ENCODE results near the gene PHF20. TPM values are rescaled to one million over a fixed set of nuclear protein-coding genes. Genes with fewer than 3 reads are reported as not detected.

The PHF20 gene
- total and polyA plus RNA-seq, 2 donors (not counting 3 experiments of a cell fraction or from before 2014, with no cell fraction given): 25.0 to 45.8 TPM

DNA sequence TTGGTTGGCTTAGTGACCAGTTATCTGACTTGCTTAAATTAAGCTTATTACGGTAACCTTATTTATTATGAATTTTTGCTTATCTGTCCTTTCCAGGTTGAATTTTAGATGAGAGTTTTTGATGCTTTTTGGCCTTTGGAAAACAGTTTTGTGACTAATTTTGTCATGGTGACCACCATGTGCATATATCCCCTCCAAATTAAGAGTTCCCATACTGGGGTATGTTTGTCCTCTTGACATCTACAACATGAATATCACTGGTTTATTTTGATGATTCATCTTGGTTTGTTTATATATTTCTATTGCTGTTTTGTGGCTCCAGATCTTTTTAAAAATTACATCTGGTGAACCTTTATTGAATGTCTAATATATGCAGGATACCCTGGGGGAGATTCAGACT, 61.4 kb downstream of the PHF20 start:
- no peak for TF ChIP-seq EZH2 (IDR thresholded peaks at IDR 0.05; ENCODE audit: borderline replicate concordance, low read depth, low read length, severe bottlenecking)
- TF ChIP-seq, protein P1, sequence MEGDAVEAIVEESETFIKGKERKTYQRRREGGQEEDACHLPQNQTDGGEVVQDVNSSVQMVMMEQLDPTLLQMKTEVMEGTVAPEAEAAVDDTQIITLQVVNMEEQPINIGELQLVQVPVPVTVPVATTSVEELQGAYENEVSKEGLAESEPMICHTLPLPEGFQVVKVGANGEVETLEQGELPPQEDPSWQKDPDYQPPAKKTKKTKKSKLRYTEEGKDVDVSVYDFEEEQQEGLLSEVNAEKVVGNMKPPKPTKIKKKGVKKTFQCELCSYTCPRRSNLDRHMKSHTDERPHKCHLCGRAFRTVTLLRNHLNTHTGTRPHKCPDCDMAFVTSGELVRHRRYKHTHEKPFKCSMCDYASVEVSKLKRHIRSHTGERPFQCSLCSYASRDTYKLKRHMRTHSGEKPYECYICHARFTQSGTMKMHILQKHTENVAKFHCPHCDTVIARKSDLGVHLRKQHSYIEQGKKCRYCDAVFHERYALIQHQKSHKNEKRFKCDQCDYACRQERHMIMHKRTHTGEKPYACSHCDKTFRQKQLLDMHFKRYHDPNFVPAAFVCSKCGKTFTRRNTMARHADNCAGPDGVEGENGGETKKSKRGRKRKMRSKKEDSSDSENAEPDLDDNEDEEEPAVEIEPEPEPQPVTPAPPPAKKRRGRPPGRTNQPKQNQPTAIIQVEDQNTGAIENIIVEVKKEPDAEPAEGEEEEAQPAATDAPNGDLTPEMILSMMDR (IDR thresholded peaks at IDR 0.05; ENCODE audit: extremely low read depth in 1 of 2, insufficient read depth in 1 of 2, low read depth in 1 of 2, low read length in 2 of 2): no peak
- no peak for TF ChIP-seq FOS (IDR thresholded peaks at IDR 0.05; ENCODE audit: borderline replicate concordance, insufficient read depth, low read length)
- TF ChIP-seq POLR2AphosphoS5 (IDR thresholded peaks at IDR 0.05; ENCODE audit: insufficient read depth, low read depth, low read length): no peak
- no peak for TF ChIP-seq GATA2 (IDR thresholded peaks at IDR 0.05; ENCODE audit: insufficient read depth, insufficient read length, low read depth, low read length)
- no peak for TF ChIP-seq MYC (IDR thresholded peaks at IDR 0.05; ENCODE audit: low read depth, low read length)
- TF ChIP-seq POLR2A (IDR thresholded peaks at IDR 0.05; ENCODE audit: low read depth, low read length): no peak
- TF ChIP-seq JUN (IDR thresholded peaks at IDR 0.05; ENCODE audit: borderline replicate concordance, insufficient read depth, insufficient read length, low read depth): no peak
- TF ChIP-seq, protein P2, sequence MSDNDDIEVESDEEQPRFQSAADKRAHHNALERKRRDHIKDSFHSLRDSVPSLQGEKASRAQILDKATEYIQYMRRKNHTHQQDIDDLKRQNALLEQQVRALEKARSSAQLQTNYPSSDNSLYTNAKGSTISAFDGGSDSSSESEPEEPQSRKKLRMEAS (IDR thresholded peaks at IDR 0.05; ENCODE audit: insufficient read depth, insufficient read length): no peak
- Histone ChIP-seq H3K4me1 (ENCODE audit: control insufficient read depth, extremely low read depth, insufficient read depth, low read length) (no peaks in the 10 kb centered on the region), H4K20me1 (replicated peaks; ENCODE audit: control insufficient read depth, extremely low read depth, insufficient read depth, low read length) (no peaks in the 10 kb centered on the region), H2AFZ (ENCODE audit: low read depth, low read length) (no peak overlapping the region), H3K36me3 (ENCODE audit: control insufficient read depth in 2 of 2, extremely low read depth in 1 of 2, insufficient read depth in 2 of 2, low read length in 2 of 2) (no peaks in the 10 kb centered on the region), H3K9ac (replicated peaks; ENCODE audit: extremely low read depth, insufficient read depth, low read length) (no peak overlapping the region), H3K4me2 (ENCODE audit: insufficient read depth, low read length) (no peak overlapping the region), H3K9me3 (replicated peaks; ENCODE audit: control insufficient read depth, insufficient read depth, low read length) (no peaks in the 10 kb centered on the region), H3K4me3 (replicated peaks in 1 of 3; ENCODE audit: insufficient read depth in 1 of 3, low read depth in 1 of 3, low read length in 3 of 3) (no peak overlapping the region), H3K27ac (ENCODE audit: insufficient read depth, low read depth, low read length) (no peak overlapping the region), H3K9me1 (replicated peaks; ENCODE audit: control insufficient read depth, extremely low read depth, insufficient read depth, low read length) (no peaks in the 10 kb centered on the region), H3K27me3 (ENCODE audit: control insufficient read depth in 2 of 2, insufficient read depth in 2 of 2, low read length in 2 of 2) (no peaks in the 10 kb centered on the region), H3K79me2 (ENCODE audit: control insufficient read depth, insufficient read depth, low read length) (peaks cover 16% of the 10 kb centered on the region)
- POLR2A ChIA-PET: interaction anchor here (0.7 to 0.8 kb wide), 2 partner anchors 17 to 51 kb away, joined by 3 to 7 read pairs; no protein-coding TSS in a partner anchor
- no TSS peak for BruUV-seq (replicated peaks)
- no peak for DNase-seq (ENCODE audit: low read depth, low spot score)
- FAIRE-seq: no peak
- CTCF ChIA-PET: interaction anchor here (0.6 to 1.1 kb wide), 2 partner anchors 10 to 11 kb away, joined by 3 read pairs; no protein-coding TSS in a partner anchor
- intact Hi-C loops (cut with micrococcal nuclease): no loop called here
- dilution Hi-C loops (cut with MboI; ENCODE audit: extremely low pct_ligation_motif_present, low sequenced_read_pairs): no loop called here
